Jurkat, Clone E6-1 (cell line): Measurements from ENCODE around the gene MALRD1.

Experiments used
- DNase-seq: peaks from one replicate; pipeline ENCODE4 v3.0.0-alpha.2; 2011; ENCODE audit warnings: low read depth, low spot score
- H3K4me3 ChIP-seq: 2 replicates; pipeline ENCODE4 v1.5.1; 2011; ENCODE audit warnings: mild to moderate bottlenecking, low read length, control low read depth, moderate library complexity

The MALRD1 gene

DNA sequence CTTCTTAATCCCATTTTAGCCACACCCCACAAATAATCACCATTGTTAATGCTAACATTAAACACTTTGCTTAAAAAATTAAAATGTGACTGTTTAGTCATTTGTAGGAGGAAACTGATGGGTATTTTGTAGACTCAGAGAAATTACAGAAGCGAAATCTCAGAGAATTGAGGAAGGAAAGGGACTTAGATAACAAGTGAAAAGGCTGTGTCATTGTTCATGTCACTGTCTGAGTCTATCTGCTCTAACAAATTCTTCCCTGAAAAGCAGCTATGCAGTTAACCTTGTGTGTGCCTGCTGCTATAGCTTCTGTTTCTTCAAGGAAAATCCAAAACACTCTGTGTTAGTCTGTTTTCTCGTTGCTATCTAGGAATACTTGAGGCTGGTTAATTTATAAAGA lies 726.7 kb downstream of the MALRD1 start:
- DNase-seq, result no peak
- no peak overlapping the region for H3K4me3 ChIP-seq

DNA sequence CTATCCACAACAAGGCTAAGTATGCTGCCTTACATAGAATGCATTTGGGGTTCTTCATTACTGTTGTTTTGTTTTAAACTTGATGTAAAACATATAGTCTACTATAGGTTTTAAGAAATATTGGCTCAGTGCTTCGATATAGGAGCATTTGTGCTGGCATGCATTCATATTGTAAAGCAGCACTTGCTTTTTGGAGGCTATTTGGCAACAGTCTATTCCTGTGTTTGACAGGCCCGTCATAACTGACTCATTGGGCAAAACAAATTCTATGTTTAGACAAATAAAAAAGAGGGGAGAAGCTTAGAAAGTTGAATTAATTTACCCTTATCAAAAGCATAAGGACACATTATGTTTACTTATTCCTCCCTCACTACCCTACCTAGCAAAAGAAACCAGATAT lies 729.2 kb downstream of the MALRD1 start:
- DNase-seq, result no peak
- H3K4me3 ChIP-seq, result no peak overlapping the region

DNA sequence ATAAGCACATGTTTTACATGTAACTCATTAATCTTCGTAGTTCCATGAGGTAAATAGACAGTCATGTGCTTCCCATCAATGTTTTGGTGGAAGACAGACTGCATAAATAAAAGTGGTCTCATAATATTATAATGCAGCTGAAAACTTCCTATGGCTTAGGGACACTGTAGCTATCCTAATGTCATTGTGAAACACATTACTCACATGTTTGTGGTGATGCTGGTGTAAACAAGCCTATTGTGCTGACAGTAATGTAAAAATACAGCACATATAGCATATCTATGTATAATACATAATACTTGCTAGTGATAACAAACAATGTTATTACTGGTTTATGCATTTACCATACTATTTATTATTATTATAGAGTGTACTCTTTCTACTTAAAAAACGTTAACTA lies 730.4 kb downstream of the MALRD1 start:
- H3K4me3 ChIP-seq, result no peak overlapping the region
- DNase-seq, result no peak

DNA sequence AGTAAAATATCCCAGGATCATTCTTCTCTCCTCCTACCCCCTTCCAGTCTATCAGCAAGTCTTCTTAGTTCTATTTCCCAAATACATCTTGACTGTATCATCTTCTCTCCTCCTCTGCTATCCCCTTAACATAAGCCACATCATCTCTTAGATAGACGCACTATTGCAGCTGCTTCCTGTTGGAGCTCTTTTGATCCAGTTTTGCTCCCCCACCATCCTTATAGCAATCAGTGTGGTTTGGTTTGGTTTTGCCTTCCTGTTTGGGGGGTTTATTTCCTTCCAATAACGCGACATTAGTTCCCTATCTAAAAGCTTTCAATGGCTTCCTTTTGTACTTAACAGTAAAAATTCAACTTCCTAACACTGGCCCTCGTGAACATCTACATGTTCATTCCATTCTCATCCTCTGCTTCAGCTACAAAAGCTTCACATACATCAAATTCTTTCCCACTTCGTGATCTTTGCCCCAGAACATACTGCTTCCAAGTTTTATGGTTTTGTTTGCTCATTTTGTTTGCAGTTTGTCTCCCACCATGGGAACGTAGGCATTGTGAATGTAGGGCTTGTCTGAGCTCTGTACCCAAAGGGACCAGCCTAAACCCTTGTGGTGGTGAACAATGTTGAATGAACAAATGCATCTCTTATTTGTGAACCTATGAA lies 734.0 kb downstream of the MALRD1 start:
- DNase-seq, result peak; percentile 54
- no peak overlapping the region for H3K4me3 ChIP-seq

DNA sequence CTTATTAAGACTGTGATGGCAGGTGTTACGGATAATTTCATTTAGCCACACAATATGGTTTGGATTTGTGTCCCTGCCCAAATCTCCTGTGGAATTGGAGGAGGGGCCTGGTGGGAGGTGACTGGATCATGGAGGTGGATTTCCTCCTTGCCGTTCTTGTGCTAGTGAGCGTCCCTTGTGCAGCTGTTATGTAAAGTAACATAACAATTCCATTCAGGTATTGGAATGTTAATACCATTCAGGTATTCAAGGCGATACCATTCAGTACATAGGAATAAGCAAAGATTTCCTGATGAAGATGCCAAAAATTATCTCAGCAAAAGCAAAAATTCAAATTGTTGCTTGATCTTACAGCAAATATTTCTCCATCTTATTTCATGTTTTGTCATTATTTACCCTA lies 735.1 kb downstream of the MALRD1 start:
- H3K4me3 ChIP-seq, result no peak overlapping the region
- DNase-seq, result no peak
